ENCODE results near the gene FITM1.

Gene FITM1

GRCh38 chr14:24160850-24161804, 30.7 kb downstream of the FITM1 start, which contains the start of gene IRF9:
Gene IRF9, plus strand, starts transcription at chr14:24161265. Its CDS starts 880 bp downstream, at chr14:24162145.
- DNase-seq (ENCODE audit: low read depth), result peak; percentile 87

GRCh38 chr14:24162093-24162492, 31.6 kb downstream of the FITM1 start:
- DNase-seq (ENCODE audit: low read depth), result no peak

- no peak for DNase-seq (ENCODE audit: low read depth)
Measured at GRCh38 chr14:24164518-24164991, 34.1 kb downstream of the FITM1 start.

GRCh38 chr14:24165785-24166184, 35.3 kb downstream of the FITM1 start:
- no peak for DNase-seq (ENCODE audit: low read depth)

- no peak for DNase-seq (ENCODE audit: low read depth)
Measured at GRCh38 chr14:24167469-24168114, 37.1 kb downstream of the FITM1 start.

GRCh38 chr14:24171422-24172260, 41.2 kb downstream of the FITM1 start, which contains the start of gene REC8:
Gene REC8, plus strand, starts transcription at chr14:24172080. Its CDS starts 473 bp downstream, at chr14:24172553.
- no peak for DNase-seq (ENCODE audit: low read depth)

- no peak for DNase-seq (ENCODE audit: low read depth)
Measured at GRCh38 chr14:24172261-24172860, 41.9 kb downstream of the FITM1 start.

GRCh38 chr14:24172871-24173281, 42.4 kb downstream of the FITM1 start:
- DNase-seq (ENCODE audit: low read depth), result no peak

GRCh38 chr14:24176599-24176998, 46.1 kb downstream of the FITM1 start:
- DNase-seq (ENCODE audit: low read depth), result no peak

- DNase-seq (ENCODE audit: low read depth), result no peak
Measured at GRCh38 chr14:24177041-24177825, 46.8 kb downstream of the FITM1 start.

- DNase-seq (ENCODE audit: low read depth), result no peak
Measured at GRCh38 chr14:24177891-24178290, 47.4 kb downstream of the FITM1 start.

- no peak for DNase-seq (ENCODE audit: low read depth)
Measured at GRCh38 chr14:24178399-24179178, 48.1 kb downstream of the FITM1 start.

GRCh38 chr14:24179294-24179960, 49.0 kb downstream of the FITM1 start:
- DNase-seq (ENCODE audit: low read depth), result no peak

GRCh38 chr14:24179961-24180796, 49.7 kb downstream of the FITM1 start:
- peak; percentile 86 for DNase-seq (ENCODE audit: low read depth)

GRCh38 chr14:24181371-24182077, 51.1 kb downstream of the FITM1 start:
- no peak for DNase-seq (ENCODE audit: low read depth)

All from stromal cell of bone marrow (primary cell).